ENCODE data around the gene SLCO2A1.

DNA sequence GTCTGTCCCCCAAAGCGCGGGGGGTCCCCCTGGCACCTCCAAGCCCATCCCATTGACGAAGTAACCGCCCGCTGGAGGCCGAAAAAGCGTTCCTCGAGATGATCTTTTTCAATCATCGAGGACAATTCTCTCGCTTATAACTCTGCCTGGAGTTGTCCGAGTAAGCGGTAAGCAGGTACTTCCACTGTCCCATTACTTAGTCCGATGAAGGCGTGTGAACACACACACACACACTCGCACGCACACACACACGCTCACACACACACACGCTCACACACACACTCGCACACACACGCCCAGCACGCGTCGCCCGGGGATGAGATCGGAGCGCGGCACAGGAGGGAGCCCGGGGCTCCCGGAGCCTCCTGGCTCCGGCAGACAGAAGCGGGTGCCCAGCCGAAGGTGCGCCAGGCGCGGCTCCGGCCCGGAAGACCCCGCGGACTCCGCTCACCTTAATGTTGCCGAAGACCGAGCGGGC lies 430 bp downstream of the SLCO2A1 start:
- no peak for TF ChIP-seq POLR2A (IDR thresholded peaks at IDR 0.05)
- TF ChIP-seq EP300 (IDR thresholded peaks at IDR 0.05), result no peak
- no peak for TF ChIP-seq CTCF (IDR thresholded peaks at IDR 0.05)
